T follicular helper cell (primary cell): Measurements from ENCODE around the gene DUSP28.

Experiments
- DNase-seq: peaks from one replicate; pipeline ENCODE4 v3.0.0-alpha.2; 2020; ENCODE audit warnings: low read depth

The DUSP28 gene

DNA sequence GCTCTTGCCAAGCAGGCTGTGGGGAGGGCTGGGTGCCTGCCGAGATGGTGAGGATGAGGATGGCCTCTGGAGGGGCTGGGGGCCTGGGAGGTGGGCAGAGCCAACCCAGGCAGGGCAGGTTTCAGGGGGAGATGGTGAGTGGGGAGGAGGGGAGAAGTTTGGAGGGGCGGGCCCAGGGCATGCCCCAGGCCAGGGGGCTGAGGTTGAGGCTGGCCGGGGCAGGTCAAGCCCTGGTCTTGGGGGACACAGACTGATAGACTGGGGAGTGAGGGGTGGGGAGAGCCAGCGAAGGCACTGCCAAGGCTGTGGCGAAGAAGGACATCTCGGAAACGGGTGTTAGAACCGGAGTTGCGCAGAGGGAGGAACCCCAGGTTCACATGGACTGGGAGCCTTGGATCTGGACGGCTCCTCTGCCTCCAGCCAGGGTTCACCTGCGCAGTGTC, 39.0 kb downstream of the DUSP28 start:
- no peak for DNase-seq

DNA sequence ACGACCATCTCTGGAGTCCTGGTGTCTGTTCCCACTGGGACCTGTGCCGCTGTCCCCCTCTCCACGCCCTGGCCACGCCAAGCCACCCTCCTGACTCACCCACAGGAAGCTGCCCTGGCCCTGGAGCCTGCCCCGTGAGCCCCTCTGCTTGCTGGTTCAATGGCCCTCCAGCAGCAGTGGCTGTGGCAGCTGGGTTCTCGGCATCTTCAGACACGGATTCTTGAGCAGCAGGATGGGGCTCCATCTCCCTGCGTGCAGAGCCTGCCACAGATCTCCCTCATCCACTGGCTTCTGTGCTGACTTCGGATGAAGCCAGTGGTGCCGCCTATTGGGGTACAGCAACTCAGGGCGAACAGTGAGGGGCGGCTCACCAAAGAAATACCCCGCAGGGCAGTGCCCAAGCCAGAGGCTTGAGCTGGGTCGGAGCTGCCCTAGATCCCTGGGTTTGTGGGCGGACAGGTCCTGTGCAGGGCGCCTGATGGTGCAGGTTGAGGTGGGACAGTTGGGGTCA, 40.3 kb downstream of the DUSP28 start:
- DNase-seq, result no peak

DNA sequence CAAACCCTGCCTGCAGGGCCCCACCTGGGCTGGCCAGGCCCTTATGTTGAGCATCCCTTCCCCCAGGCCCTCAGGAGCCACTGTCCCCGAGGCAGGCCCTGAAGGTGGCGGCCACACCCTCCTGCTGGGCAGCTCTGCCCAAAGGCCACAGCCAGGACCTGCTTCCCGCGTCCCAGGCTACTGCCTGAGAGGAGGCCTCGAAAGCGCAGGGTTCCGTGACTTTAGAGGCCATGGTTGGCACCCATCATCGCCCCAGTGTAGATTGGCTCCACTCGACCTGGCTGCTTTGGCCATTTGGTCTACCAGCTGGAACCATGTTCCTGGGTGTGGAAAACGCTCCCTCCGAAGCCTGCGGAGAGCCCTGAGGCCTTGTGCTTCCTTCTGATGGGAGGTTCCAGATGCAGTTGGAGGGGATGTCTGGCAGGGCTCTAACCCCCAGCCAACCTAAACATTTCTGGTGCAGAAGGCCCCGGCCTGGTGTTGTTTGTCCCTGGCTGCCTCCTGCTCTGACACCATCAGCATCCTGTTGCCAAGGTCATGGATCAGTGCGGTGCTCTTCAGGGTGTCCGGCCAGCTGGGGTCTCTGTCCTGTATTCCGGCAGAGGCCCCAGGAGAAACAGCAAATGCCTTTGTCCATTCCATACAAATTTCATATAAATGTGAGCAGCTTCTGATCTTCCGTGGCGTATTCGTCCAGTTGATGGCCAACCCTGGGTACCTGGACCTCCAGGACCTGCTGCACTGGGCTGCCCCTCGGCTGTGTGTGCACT, 41.1 kb downstream of the DUSP28 start:
- DNase-seq, result no peak

DNA sequence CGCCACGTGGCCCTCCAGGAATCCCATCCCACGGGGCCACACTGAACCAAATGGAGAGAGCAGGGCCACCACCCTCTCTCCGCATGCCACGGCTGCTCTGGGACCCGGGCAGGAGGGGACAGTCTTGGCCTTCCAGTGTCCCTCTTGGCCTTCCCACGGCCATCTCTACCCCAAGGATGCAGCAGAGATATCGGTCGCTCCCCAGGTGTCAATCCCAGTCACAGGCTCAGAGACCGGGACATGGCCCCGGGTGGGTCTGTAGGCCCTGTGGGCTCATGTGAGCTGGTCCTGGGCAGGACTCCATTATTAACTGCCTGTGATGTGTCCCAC, 41.6 kb downstream of the DUSP28 start:
- no peak for DNase-seq

DNA sequence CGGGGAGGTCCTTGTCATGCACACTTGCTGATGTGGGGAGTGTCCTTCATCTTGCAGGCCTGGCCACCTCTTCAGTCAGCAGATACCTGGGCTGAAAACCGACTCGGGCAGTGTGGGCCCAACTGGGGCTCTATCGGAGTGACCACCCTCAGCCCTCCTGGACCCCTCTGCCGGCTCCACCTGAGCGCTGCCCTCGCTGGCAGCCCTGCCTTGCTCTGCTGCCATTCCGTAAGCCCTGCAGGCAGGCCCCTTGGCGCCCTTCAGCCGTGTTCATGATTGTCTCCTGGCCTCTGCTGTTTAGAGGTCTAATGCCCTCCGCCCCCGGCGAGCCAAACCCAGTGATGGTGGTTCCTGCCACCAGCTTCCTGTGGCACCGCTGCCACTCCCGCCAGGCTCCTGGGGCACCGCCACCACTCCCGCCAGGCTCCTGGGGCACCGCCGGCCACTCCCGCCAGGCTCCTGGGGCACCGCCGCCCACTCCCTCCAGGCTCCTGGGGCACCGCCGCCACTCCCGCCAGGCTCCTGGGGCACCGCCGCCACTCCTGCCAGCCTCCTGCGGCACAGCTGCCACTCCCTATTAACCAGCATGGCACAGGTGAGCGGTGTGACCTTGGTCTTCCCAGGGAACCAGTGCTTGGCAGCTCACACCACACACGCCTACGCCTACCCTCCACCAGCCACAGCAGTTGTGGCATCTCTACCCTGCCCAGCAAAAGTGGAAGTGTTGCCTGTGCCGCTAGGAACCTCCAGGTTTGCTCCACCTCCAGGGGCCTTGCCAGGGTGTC, 42.3 kb downstream of the DUSP28 start:
- DNase-seq, result no peak

DNA sequence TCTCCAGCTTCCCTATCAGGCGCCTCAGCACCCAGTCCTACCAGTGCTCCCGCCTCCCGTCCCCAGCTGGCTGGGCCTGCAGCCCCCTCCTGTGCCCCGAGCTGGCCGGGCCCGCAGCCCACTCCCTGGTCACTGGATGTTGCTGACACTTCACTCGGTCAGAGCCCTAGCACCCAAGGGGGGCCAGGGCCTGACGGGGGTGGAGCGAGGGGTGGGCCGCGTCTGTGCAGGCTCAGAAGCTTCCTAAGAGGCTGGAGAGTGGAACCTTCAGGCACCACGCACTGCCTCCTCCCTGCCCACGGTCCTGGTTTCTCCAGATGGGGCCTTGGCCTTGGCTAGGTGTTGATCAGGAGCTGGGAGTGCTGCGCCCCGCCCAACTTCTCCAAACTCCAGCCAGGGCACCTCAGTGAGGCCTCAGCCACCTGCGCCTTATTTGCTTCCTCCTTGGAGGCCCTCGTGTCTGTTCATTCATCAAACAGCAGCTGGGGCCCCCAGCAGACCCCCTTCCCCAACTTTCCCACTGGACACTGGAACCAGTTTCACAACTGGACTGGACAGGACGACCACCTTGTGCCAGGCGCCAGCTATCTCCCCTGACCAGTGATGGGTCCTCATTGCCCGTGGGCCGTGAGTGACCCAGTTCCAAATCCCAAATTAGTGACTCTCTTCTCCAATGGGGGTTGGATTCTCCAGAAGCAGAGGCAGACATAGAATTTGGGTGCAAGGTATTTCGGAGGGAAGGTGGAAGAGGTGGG, 43.1 kb downstream of the DUSP28 start:
- DNase-seq, result no peak

DNA sequence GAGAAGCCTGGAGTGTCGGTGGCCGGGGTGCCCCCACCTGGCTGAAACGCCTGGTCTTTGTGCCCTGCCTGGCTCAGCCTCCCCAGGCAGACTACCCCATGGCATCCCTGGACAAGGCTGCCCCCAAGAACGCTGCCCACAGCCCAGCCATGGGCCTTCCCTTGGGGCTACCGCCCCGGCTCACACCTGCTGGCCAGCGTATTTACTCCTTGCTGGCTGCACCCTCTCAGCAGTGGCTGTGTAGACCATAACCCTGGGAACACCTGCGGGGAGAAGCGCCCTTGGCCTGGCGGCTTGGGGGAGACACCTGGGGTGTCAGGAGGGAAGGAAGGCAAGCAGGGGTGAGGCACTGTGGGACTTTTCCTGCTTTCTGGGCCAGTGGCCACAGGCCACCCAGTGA, 43.7 kb downstream of the DUSP28 start:
- no peak for DNase-seq

DNA sequence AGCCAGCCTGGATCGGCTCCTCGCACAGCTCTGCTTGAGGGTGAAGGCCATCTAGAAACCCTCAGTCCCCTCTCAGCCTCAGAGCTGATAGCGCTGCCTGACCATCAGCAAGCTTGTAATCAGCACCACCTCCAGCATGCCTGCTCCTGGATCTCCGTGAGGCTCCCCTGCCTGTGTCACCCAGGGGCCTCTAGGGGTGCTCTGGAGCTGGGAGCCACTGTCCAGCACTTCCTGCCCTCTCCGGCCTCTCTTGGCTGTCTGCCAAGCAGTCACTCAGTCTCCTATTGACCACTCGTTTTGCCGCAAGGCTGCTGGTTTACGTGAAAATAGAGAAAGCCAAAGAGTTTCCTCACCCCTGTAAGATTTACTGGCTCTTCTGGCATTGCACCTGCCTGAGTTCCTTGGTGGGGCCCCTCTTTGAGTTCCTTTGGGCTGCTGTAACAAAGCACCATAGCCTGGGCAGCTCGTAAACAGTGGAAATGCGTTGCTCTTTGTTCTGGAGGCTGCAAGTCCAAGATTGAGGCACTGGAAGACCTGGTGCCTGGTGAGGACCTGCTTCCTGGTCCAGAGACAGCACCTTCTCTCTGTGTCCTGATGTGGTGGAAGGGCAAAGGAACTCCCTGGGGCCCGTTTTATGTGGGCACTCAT, 44.3 kb downstream of the DUSP28 start:
- no peak for DNase-seq

DNA sequence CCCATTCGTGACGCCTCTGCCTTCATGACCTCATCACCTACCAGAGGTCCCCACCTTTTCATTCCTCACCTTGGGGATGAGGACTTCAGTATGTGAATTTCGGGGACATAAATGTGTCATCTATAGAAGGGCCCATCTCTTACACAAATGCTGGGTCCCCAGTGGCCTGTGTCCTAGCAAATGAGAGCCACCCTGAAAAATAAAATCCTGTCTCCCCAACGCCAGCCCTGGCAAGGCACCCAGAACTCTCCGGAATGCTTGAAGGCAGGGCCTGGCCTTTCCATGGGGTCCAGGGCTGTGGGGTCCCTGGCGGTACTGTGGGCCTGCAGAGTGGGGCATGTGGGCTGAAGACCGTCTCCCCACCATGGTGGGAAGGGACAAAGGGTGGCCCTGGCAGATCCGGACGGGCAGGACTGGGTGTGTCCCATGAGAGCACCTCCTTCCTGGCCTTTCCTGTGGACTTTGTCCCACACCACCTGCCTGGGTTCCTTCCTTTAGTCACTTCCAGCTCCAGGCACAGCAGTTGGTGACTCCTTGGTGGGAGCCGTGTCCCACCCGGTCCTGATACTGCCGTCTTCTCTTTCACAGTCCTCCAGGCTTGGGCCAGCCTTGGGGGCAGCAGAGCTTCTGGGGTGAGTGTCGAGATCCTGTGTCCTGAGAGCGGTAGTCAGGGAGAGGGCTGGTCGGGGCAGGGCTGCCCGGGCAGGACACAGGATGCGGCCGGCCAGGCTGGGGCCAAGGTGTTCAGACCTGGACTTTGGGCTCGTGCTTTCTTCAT, 45.0 kb downstream of the DUSP28 start:
- no peak for DNase-seq

DNA sequence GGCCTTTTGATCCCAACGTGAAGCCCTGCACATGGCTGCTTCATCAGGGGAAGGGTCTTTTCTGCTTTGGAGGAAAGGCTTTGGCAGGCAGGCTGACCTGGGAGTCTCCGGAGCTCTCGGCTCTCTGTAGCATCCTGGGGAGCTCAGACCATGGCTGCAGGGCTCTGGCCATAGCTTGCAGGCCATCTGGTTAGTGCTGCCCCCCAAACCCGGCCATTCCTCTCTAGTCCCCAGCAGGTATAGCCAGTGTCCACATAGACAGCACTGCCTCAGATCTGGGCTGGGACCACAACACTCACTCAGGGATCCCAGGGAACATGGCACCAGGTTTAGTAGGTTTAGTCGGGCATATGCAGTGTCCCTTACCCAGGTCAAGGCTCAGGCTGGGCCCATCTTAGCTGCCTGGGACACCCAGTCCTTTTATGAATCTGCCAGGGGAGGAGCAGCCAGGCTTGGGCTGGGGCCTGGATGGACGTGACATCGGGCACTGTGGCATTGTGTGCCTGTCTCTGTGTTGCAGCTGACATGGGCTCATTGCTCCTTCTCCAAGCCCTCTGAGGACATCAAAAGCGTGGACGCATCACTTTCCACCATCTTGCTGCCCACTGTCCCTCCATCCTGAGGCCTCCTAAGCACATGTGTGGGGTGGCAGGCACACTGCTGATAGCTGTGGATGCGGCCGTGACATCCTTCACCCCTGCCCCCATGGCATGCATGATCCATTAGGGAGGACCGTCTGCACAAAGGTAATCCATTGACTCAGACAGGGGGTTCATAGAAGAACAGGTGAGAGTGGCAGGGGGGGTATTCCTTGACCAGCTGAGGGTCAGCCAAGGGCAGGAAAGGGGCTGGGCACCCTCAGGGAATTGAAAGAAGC, 45.9 kb downstream of the DUSP28 start:
- DNase-seq, result no peak

DNA sequence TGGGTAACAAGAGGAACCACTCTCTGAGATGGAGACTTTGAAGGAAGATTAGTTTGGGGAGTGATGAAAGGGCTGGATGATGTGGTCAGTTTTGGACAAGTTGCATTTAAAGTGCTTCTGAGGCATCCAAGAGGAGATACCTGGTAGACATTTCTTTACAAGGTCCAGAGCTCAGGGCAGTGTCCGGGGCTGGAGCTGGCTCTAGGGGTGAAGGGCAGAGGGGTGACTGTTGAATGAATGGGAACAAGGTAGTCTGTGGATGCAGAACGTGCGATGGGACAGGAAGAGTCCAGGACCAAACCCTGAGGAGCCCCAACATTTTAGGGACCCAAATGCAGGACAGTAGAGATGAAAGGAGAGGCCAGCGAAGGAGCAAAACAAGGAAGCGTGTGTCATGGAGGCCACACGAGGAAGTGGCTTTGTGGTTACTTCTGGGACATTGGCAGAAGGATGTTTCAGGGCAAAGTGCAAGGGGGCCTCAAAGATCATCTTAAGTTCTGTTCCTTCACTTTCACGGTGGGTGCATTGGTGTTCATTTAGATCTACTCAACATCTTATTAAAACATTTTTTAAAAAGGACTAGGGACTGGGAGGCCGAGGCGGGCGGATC, 51.5 kb downstream of the DUSP28 start:
- DNase-seq, result no peak
